Body of pancreas (tissue), 4 donors: Measurements from ENCODE around the gene TCF7L1. TPM values are rescaled to one million over a fixed set of nuclear protein-coding genes. Genes with fewer than 3 reads are reported as not detected.
A peak's percentile ranks its signal among the peaks of the same experiment; 100 is the strongest.

Source experiments
- ATAC-seq: fragments of 150-250 bp; one replicate; pipeline ENCODE4 v1.9.1; 2016
- DNase-seq, 4 donors: peaks; one replicate each; pipeline ENCODE4 v3.0.0-alpha.2; 2019
- H3K27ac ChIP-seq, 4 donors: fragments of 200-600 bp; sonication (generic); 1 replicate in 3 of 4; 2 replicates in 1 of 4; pipeline versions ENCODE4 v1.5.1 to v1.6.1; 2016 to 2019; ENCODE audit warnings: mild to moderate bottlenecking in 1 of 4, mixed read lengths in 1 of 4, moderate library complexity in 1 of 4
- H3K27me3 ChIP-seq, 2 donors: fragments of 200-600 bp; sonication (generic); one replicate each; pipeline ENCODE4 v1.6.0; 2016; ENCODE audit warnings: mild to moderate bottlenecking in 1 of 2
- H3K36me3 ChIP-seq, 2 donors: fragments of 200-600 bp; sonication (generic); replicated peaks in 1 of 2; 2 replicates each; pipeline ENCODE4 v1.5.1; 2016; ENCODE audit warnings: low read depth in 2 of 2; ENCODE audit not compliant: insufficient read depth in 1 of 2
- H3K4me1 ChIP-seq: fragments of 200-600 bp; sonication (generic); one replicate; pipeline ENCODE4 v1.6.0; 2016
- H3K4me3 ChIP-seq, 2 donors: fragments of 200-600 bp; sonication (generic); 1 replicate in 1 of 2; 2 replicates in 1 of 2; pipeline ENCODE4 v1.5.1; 2016 to 2019
- H3K9me3 ChIP-seq, 3 donors: fragments of 200-600 bp; sonication (generic); 1 replicate in 2 of 3; 2 replicates in 1 of 3; pipeline ENCODE4 v1.5.1; 2016
- CTCF ChIP-seq, 7 experiments: fragments of 450-650 bp in 4 of 7; fragments of 200-600 bp in 3 of 7; sonication (generic) in 3 of 7; IDR thresholded peaks; one replicate each; pipeline ENCODE4 v1.5.1; 2016 to 2019; ENCODE audit warnings: antibody characterized with exemption in 7 of 7
- POLR2A ChIP-seq, 3 donors: fragments of 450-650 bp; IDR thresholded peaks; one replicate each; pipeline ENCODE4 v1.6.1; 2016; ENCODE audit warnings: antibody characterized with exemption in 3 of 3, mild to moderate bottlenecking in 2 of 3
- WGBS, 2 donors: methylation state at CpG; one replicate each; pipeline ENCODE4 v1.1.5; 2017; 5-methylcytosine and 5-hydroxymethylcytosine counted together
- intact Hi-C: fragments of 100-400 bp; cut with DNase I; formaldehyde crosslinking; loops from one replicate; pipeline ENCODE4 v1.15.1; 2023
- total RNA-seq, 2 donors: library from RNA; depleted of rRNA; stranded (reverse); fragments of >200 nt; gene quantifications; one replicate each; pipeline ENCODE4 v1.1.0, GENCODE V29; 2016

TCF7L1 gene
- total RNA-seq, 2 donors from 2014 or later = 2.1 to 4.3 TPM

GRCh38 chr2:85215081-85215447 is 81.9 kb downstream of the TCF7L1 start:
- Histone ChIP-seq H3K27ac (no peak overlapping the region), H3K27me3 (no peaks in the 10 kb centered on the region), H3K36me3 (no peaks in the 10 kb centered on the region), H3K4me1 (no peaks in the 10 kb centered on the region), H3K9me3 (no peaks in the 10 kb centered on the region), H3K4me3 (no peak overlapping the region)
- 47 to 52% methylated on average over 9 of the region's 9 CpGs for WGBS, 2 donors
- no peak for ATAC-seq
- DNase-seq = peak in 1 of 4 donors; percentile 29
- intact Hi-C loops = no loop called here
- TF ChIP-seq CTCF (IDR thresholded peaks at IDR 0.05) (peak in 3 of 7 experiments; percentile 21 to 43 (median 30)), POLR2A (IDR thresholded peaks at IDR 0.05) (no peak)

- 65 to 75% methylated on average over 17 to 18 of the region's 18 CpGs for WGBS, 2 donors
- intact Hi-C loops = no loop called here
- Histone ChIP-seq H3K27ac (no peak overlapping the region), H3K9me3 (no peaks in the 10 kb centered on the region), H3K4me3 (no peak overlapping the region), H3K36me3 (no peaks in the 10 kb centered on the region), H3K4me1 (no peaks in the 10 kb centered on the region), H3K27me3 (no peaks in the 10 kb centered on the region)
- DNase-seq (no peak), ATAC-seq (no peak)
- TF ChIP-seq POLR2A (IDR thresholded peaks at IDR 0.05) = no peak
- no peak for TF ChIP-seq CTCF (IDR thresholded peaks at IDR 0.05)
These were observed 82.5 kb downstream of the TCF7L1 start for GRCh38 chr2:85215448-85216401.

GRCh38 chr2:85216927-85217326 is 83.7 kb downstream of the TCF7L1 start:
- intact Hi-C loops = no loop called here
- no peak overlapping the region for H3K27ac ChIP-seq
- no peaks in the 10 kb centered on the region for H3K36me3 ChIP-seq
- no peak overlapping the region for H3K4me3 ChIP-seq
- no peaks in the 10 kb centered on the region for H3K27me3 ChIP-seq
- 43 to 48% methylated on average over 4 of the region's 4 CpGs for WGBS, 2 donors
- H3K4me1 ChIP-seq = no peaks in the 10 kb centered on the region
- ATAC-seq (no peak), DNase-seq (no peak)
- H3K9me3 ChIP-seq = no peaks in the 10 kb centered on the region
- TF ChIP-seq CTCF (IDR thresholded peaks at IDR 0.05) (no peak), POLR2A (IDR thresholded peaks at IDR 0.05) (no peak)

- H3K4me3 ChIP-seq = no peak overlapping the region
- no peaks in the 10 kb centered on the region for H3K9me3 ChIP-seq
- WGBS, 2 donors = 86 to 89% methylated on average over 8 of the region's 8 CpGs
- no peak overlapping the region for H3K27ac ChIP-seq
- no peaks in the 10 kb centered on the region for H3K4me1 ChIP-seq
- ATAC-seq = no peak
- peak in 2 of 4 donors; percentile 11 to 13 for DNase-seq
- TF ChIP-seq CTCF (IDR thresholded peaks at IDR 0.05) (no peak), POLR2A (IDR thresholded peaks at IDR 0.05) (no peak)
- H3K27me3 ChIP-seq = no peaks in the 10 kb centered on the region
- H3K36me3 ChIP-seq = no peaks in the 10 kb centered on the region
- intact Hi-C loops = no loop called here
These were observed 88.0 kb downstream of the TCF7L1 start for GRCh38 chr2:85221067-85221691.
